Stimulated activated CD4-positive, alpha-beta T cell treated with anti-CD3 and anti-CD28 coated beads, Interleukin-1b, Interleukin-23, amount 100 ng/mL, for 1 hour (primary cell): ENCODE data around the gene DHPS.
A peak's percentile ranks its signal among the peaks of the same experiment; 100 is the strongest.
"Not testable (repeated sequence)": the region's sequence is repeated elsewhere in the genome, so short reads cannot be mapped to it uniquely, and the experiment has no call there.

ENCODE experiments used
- DNase-seq, 2 donors: peaks; one replicate each; pipeline ENCODE4 v3.0.0-alpha.2; 2020; ENCODE audit warnings: low read depth in 2 of 2

The DHPS gene

GRCh38 chr19:12681074-12681987, at the start of gene DHPS:
Gene DHPS, minus strand, starts transcription at chr19:12681880. Its CDS starts 114 bp downstream, at chr19:12681766.
- peak; percentile 72 to 73 for DNase-seq

- no peak for DNase-seq
These were observed 49.7 kb upstream of the DHPS start for GRCh38 chr19:12731337-12731736.

GRCh38 chr19:12730064-12730463, 48.4 kb upstream of the DHPS start:
- DNase-seq = no peak

GRCh38 chr19:12727745-12728433, 46.2 kb upstream of the DHPS start:
- DNase-seq = no peak

GRCh38 chr19:12726988-12727316, 45.3 kb upstream of the DHPS start:
- DNase-seq = no peak

- DNase-seq = not testable (repeated sequence)
These were observed 43.9 kb upstream of the DHPS start for GRCh38 chr19:12725612-12726011.

GRCh38 chr19:12723641-12724426, 42.2 kb upstream of the DHPS start, which contains the start of gene TNPO2:
Gene TNPO2, minus strand, starts transcription at chr19:12723932. Its CDS starts 2,955 bp downstream, at chr19:12720977.
- DNase-seq = peak in 1 of 2 donors; percentile 54

GRCh38 chr19:12723381-12723640, 41.6 kb upstream of the DHPS start:
- no peak for DNase-seq

- peak; percentile 71 to 85 for DNase-seq
These were observed 41.1 kb upstream of the DHPS start for GRCh38 chr19:12722566-12723380.

GRCh38 chr19:12721656-12722565, 40.2 kb upstream of the DHPS start:
- DNase-seq = no peak

GRCh38 chr19:12720851-12721655, 39.4 kb upstream of the DHPS start:
- DNase-seq = no peak

GRCh38 chr19:12720296-12720695, 38.6 kb upstream of the DHPS start:
- no peak for DNase-seq

- no peak for DNase-seq
These were observed 34.2 kb upstream of the DHPS start for GRCh38 chr19:12715929-12716328.

GRCh38 chr19:12715102-12715501, 33.4 kb upstream of the DHPS start:
- no peak for DNase-seq

GRCh38 chr19:12713304-12713703, 31.6 kb upstream of the DHPS start:
- not testable (repeated sequence) for DNase-seq

GRCh38 chr19:12712077-12712476, 30.4 kb upstream of the DHPS start:
- not testable (repeated sequence) for DNase-seq

GRCh38 chr19:12711187-12711586, 29.5 kb upstream of the DHPS start:
- DNase-seq = no peak

GRCh38 chr19:12708641-12709040, 27.0 kb upstream of the DHPS start:
- no peak for DNase-seq

- DNase-seq = no peak
These were observed 24.6 kb upstream of the DHPS start for GRCh38 chr19:12706332-12706718.
